K562 (cell line): ENCODE results near the gene CCDC85B. TPM values are rescaled to one million over a fixed set of nuclear protein-coding genes. Genes with fewer than 3 reads are reported as not detected.

Experiments
- ATAC-seq: fragments of 200-7000 bp; cut with Tn5 transposase; 3 replicates; pipeline ENCODE4 v1.9.1; 2020; ENCODE audit warnings: moderate library complexity
- BruUV-seq: library from RNA; stranded (reverse); fragments of 400-500 nt; replicated peaks from 2 replicates; lab custom pipeline; 2021; lab: Mats Ljungman, UMichigan
- CTCF ChIA-PET: fragments of 300-600 bp; formaldehyde crosslinking; extraction: SDS; loops from one replicate; lab custom pipeline; 2021; ENCODE audit warnings: low intra/inter-chr PET ratio; lab: Yijun Ruan, JAX
- POLR2A ChIA-PET: fragments of 300-600, 350-650 bp; sonication (Branson Sonifier 250); formaldehyde crosslinking; extraction: SDS; loops from one replicate; lab custom pipeline; 2021; ENCODE audit warnings: antibody characterized with exemption, inconsistent platforms; lab: Yijun Ruan, JAX
- DNase-seq, 4 experiments: peaks; one replicate each; pipeline versions ENCODE4 v3.0.0 to v3.0.0-alpha.2; 2011 to 2018; ENCODE audit warnings: low spot score in 3 of 4, mixed read lengths in 3 of 4; ENCODE audit errors: extremely low read depth in 1 of 4
- FAIRE-seq: peaks from 2 replicates; lab custom pipeline; 2011; peaks lifted over from hg19 to GRCh38; lab: Jason Lieb, UNC
- H2AFZ ChIP-seq: 2 replicates; pipeline ENCODE4 v1.6.0; 2011; ENCODE audit warnings: low read depth, low read length, control low read depth, inconsistent platforms
- H3K27ac ChIP-seq: fragments of 200-600 bp; 3 replicates; pipeline ENCODE4 v1.8.0; 2011; ENCODE audit warnings: low read depth, mild to moderate bottlenecking, control low read depth, inconsistent platforms, low read length, moderate library complexity, mixed read lengths; ENCODE audit errors: extremely low read depth
- H3K27me3 ChIP-seq, 2 experiments: fragments of 300-600 bp in 1 of 2; 2 replicates in 1 of 2; 3 replicates in 1 of 2; pipeline versions ENCODE4 v1.6.0 to v1.8.0; 2011; ENCODE audit warnings: inconsistent platforms in 2 of 2, low read length in 2 of 2, mild to moderate bottlenecking in 1 of 2, mixed read lengths in 1 of 2, moderate library complexity in 1 of 2; ENCODE audit not compliant: control insufficient read depth in 2 of 2, insufficient read depth in 2 of 2
- H3K36me3 ChIP-seq: fragments of 300-600 bp; 3 replicates; pipeline ENCODE4 v1.8.0; 2011; ENCODE audit warnings: mild to moderate bottlenecking, low read length, inconsistent platforms; ENCODE audit not compliant: control insufficient read depth, insufficient read depth
- H3K4me1 ChIP-seq, 2 experiments: fragments of 200-600 bp in 1 of 2; replicated peaks in 1 of 2; 2 replicates in 1 of 2; 3 replicates in 1 of 2; pipeline versions ENCODE4 v1.5.1 to v1.8.0; 2011; ENCODE audit warnings: inconsistent platforms in 2 of 2, low read length in 2 of 2, mild to moderate bottlenecking in 1 of 2, mixed read lengths in 1 of 2, moderate library complexity in 1 of 2; ENCODE audit not compliant: control insufficient read depth in 2 of 2, insufficient read depth in 2 of 2
- H3K4me2 ChIP-seq: 2 replicates; pipeline ENCODE4 v1.6.1; 2011; ENCODE audit warnings: low read length, control low read depth, inconsistent platforms, mixed read lengths; ENCODE audit not compliant: insufficient read depth
- H3K4me3 ChIP-seq: fragments of 200-600 bp; sonication (generic), shearing (Covaris generic); 2 replicates; pipeline ENCODE4 v1.5.1; 2016; ENCODE audit warnings: control low read depth, inconsistent platforms
- H3K79me2 ChIP-seq: fragments of 200-600 bp; 3 replicates; pipeline ENCODE4 v1.8.0; 2011; ENCODE audit warnings: low read length, inconsistent platforms; ENCODE audit not compliant: control insufficient read depth, insufficient read depth
- H3K9ac ChIP-seq, 2 experiments: 2 replicates each; pipeline versions ENCODE4 v1.6.0 to v1.6.1; 2011; ENCODE audit warnings: low read depth in 2 of 2, low read length in 2 of 2, control low read depth in 1 of 2, inconsistent platforms in 1 of 2, mild to moderate bottlenecking in 1 of 2, mixed read lengths in 1 of 2; ENCODE audit not compliant: insufficient read depth in 1 of 2
- H3K9me1 ChIP-seq: one replicate; pipeline ENCODE4 v1.6.0; 2011; ENCODE audit warnings: inconsistent platforms, mild to moderate bottlenecking, low read length, moderate library complexity; ENCODE audit not compliant: control insufficient read depth, insufficient read depth
- H3K9me3 ChIP-seq: replicated peaks from 2 replicates; pipeline ENCODE4 v1.5.1; 2011; ENCODE audit warnings: low read depth, low read length, inconsistent platforms; ENCODE audit not compliant: control insufficient read depth, insufficient read depth
- H4K20me1 ChIP-seq: replicated peaks from 2 replicates; pipeline ENCODE4 v1.6.1; 2011; ENCODE audit warnings: low read length, inconsistent platforms, mixed read lengths; ENCODE audit not compliant: control insufficient read depth, insufficient read depth
- CBFA2T2 ChIP-seq: fragments of 450-650 bp; conservative IDR thresholded peaks from 2 replicates; pipeline ENCODE4 v1.6.1; 2017; ENCODE audit warnings: mild to moderate bottlenecking
- E2F6 ChIP-seq, 2 experiments: IDR thresholded peaks; 2 replicates each; pipeline ENCODE4 v1.6.1; 2011; ENCODE audit warnings: borderline replicate concordance in 1 of 2, control low read depth in 1 of 2, low read depth in 1 of 2, low read length in 1 of 2, mild to moderate bottlenecking in 1 of 2, mixed read lengths in 1 of 2, moderate library complexity in 1 of 2; ENCODE audit not compliant: insufficient read depth in 1 of 2, insufficient read length in 1 of 2, poor library complexity in 1 of 2, severe bottlenecking in 1 of 2; ENCODE audit errors: extremely low read depth in 1 of 2
- EP400 ChIP-seq: fragments of 450-650 bp; IDR thresholded peaks from 2 replicates; pipeline ENCODE4 v1.6.1; 2017; ENCODE audit warnings: antibody characterized with exemption, mild to moderate bottlenecking, moderate library complexity
- ETV5 ChIP-seq: sonication (generic); formaldehyde crosslinking; IDR thresholded peaks from 2 replicates; pipeline ENCODE4 v1.4.0; 2020; ENCODE audit warnings: low read depth, mild to moderate bottlenecking, missing genetic modification reagents
- MAZ ChIP-seq, 2 experiments: fragments of 450-650 bp in 1 of 2; sonication (generic) in 1 of 2; formaldehyde crosslinking; IDR thresholded peaks in 1 of 2; conservative IDR thresholded peaks in 1 of 2; 2 replicates each; pipeline versions ENCODE4 v1.4.0 to v1.5.0; 2020; ENCODE audit warnings: mild to moderate bottlenecking in 1 of 2, missing genetic modification reagents in 1 of 2
- WGBS: fragments of 100-300 bp; shearing (Covaris generic); methylation state at CpG from one replicate; pipeline ENCODE4 v1.1.6; 2016; ENCODE audit warnings: low coverage, mixed read lengths; ENCODE audit not compliant: insufficient coverage; ENCODE audit errors: missing lambda C conversion rate; 5-methylcytosine and 5-hydroxymethylcytosine counted together
- in situ Hi-C: fragments of 300-500 bp; cut with MboI; formaldehyde crosslinking; loops from 4 replicates; pipeline ENCODE4 v1.15.0; 2018; ENCODE audit warnings: inconsistent platforms, mixed read lengths
- intact Hi-C: fragments of 100-400 bp; cut with micrococcal nuclease; formaldehyde crosslinking; loops from 2 replicates; pipeline ENCODE4 v1.14.2; 2022
- polyA plus RNA-seq, 8 experiments: library from polyadenylated mRNA; depleted of rRNA in 4 of 8; stranded (reverse) in 5 of 8; unstranded in 3 of 8; fragments of >200 nt; fragmentation: Nextera tagmentation in 2 of 8; fragmentation: Illumina TruSeq in 1 of 8; extraction: Ambion mirVana in 2 of 8; extraction: Trizol in 1 of 8; gene quantifications; 2 replicates each; pipeline versions ENCODE4 v1.2.1 to v1.2.3, GENCODE V29; 2011 to 2014; ENCODE audit warnings: inconsistent platforms in 1 of 8, missing spikeins in 1 of 8
- total RNA-seq, 7 experiments: library from RNA; depleted of rRNA in 6 of 7; stranded (reverse); fragments of >200 nt in 6 of 7; fragmentation: Illumina TruSeq in 2 of 7; extraction: Trizol in 2 of 7; gene quantifications; 2 replicates each; pipeline versions ENCODE4 v1.2.1 to v1.2.3, GENCODE V29; 2011 to 2021; ENCODE audit warnings: low replicate concordance in 1 of 7

The CCDC85B gene
- total and polyA plus RNA-seq, 9 of the 15 experiments (the other 6 are each of a cell fraction or from before 2014, with no cell fraction given): 0.14 to 138 (median 6.2) TPM

GRCh38 chr11:65911682-65912568 lies 21.5 kb downstream of the CCDC85B start:
- 0 out of 2 replicates have a peak overlapping the region, but pooled peaks have one; percentile 9 for H3K4me2 ChIP-seq
- H2AFZ ChIP-seq: peak overlapping the region; percentile 83
- ChIA-PET POLR2A (interaction anchor here (0.6 to 6.0 kb wide), 9 partner anchors 9 to 339 kb away, joined by 3 to 73 read pairs (median 3); partner anchors contain the start of genes CCDC85B, FOSL1 and MUS81), CTCF (interaction anchor here (0.8 to 1.2 kb wide), 3 partner anchors 23 to 28 kb away, joined by 3 to 5 read pairs (median 3); no protein-coding TSS in a partner anchor)
- no peak overlapping the region for H3K4me3 ChIP-seq
- H3K79me2 ChIP-seq: 0 out of 3 replicates have a peak, but pooled peaks cover 2% of the 10 kb centered on the region
- peak overlapping the region; percentile 61 to 78 for H3K9ac ChIP-seq
- peak; percentile 33 to 77 (median 48) for DNase-seq
- H4K20me1 ChIP-seq: no peaks in the 10 kb centered on the region
- WGBS: 15% methylated on average over 13 of the region's 14 CpGs
- peak; percentile 63 for ATAC-seq
- in situ Hi-C loops (no loop called here), intact Hi-C loops (loop anchor here (2.0 kb wide), 1 partner anchor 23 kb away; the partner anchor contains the start of gene FIBP)
- no peak for FAIRE-seq
- BruUV-seq: no TSS peak
- H3K4me1 ChIP-seq: peaks cover 41 to 42% of the 10 kb centered on the region in 2 experiments
- H3K27me3 ChIP-seq: no peaks in the 10 kb centered on the region
- H3K36me3 ChIP-seq: peaks cover 2% of the 10 kb centered on the region; the same call in 1 of the 3 replicates
- peak overlapping the region; percentile 54; the same call in 2 of the 3 replicates for H3K27ac ChIP-seq
- H3K9me1 ChIP-seq: no peaks in the 10 kb centered on the region
- H3K9me3 ChIP-seq: no peaks in the 10 kb centered on the region
- peak; percentile 53; the same call in 1 of the 2 replicates for TF ChIP-seq ETV5 (CRISPR knock-in tag)
- peak; percentile 37; the same call in 1 of the 2 replicates for TF ChIP-seq EP400
- peak; percentile 84 to 91 for TF ChIP-seq E2F6 (IDR thresholded peaks at IDR 0.05; ENCODE audit: borderline replicate concordance in 1 of 2, extremely low read depth in 1 of 2, insufficient read depth in 1 of 2, insufficient read length in 1 of 2, low read depth in 1 of 2, low read length in 1 of 2, poor library complexity in 1 of 2, severe bottlenecking in 1 of 2)
- no peak for TF ChIP-seq CBFA2T2
- TF ChIP-seq MAZ (CRISPR knock-in tag; conservative IDR thresholded peaks at IDR 0.05 in 1 of 2, IDR thresholded peaks at IDR 0.05 in 1 of 2): peak in 1 of 2 experiments; percentile 61; a peak in 2 of 4 replicates
